AG08395 (cell line): ENCODE measurements around the gene TMEM126A.
A peak's percentile ranks its signal among the peaks of the same experiment; 100 is the strongest.
"Not testable (repeated sequence)": the region's sequence is repeated elsewhere in the genome, so short reads cannot be mapped to it uniquely, and the experiment has no call there.

Experiments used
- DNase-seq: peaks from one replicate; pipeline ENCODE4 v3.0.0; 2012; ENCODE audit warnings: mixed read lengths, low spot score

Gene TMEM126A

DNA sequence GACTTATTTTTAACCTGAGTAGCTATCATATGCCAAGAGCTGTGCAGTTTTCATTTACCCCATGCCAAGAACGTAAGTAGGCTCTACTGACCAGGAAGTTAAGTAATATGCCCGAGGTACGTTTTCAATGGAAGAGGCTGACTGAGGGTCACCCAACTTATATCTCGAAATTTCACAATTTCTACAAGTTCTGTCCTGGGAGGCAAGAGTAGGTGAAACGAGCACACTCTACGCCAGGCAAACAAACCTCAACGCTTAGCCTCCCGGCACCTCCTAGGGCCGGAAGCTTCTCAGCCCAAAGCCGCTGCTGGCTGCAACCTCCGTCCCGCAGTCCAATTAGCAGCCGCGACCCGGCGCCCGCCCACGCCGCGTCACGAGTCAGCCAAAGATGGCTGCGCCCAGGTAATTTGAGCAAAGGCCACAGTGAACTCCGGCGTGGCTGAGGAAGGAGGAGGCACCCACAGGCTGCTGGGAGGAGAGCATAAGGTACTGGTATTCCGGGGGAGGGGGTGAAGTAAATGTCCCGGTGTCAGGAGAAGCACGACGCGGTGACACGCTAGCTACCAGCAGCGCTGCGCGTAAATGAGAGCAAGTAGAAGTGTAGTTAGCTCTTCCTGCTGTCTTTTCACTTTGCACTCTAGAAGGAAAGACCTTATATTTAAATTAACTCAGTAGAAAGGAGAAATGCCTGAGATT lies at the start of gene TMEM126A:
Gene TMEM126A (plus strand): TSS at position 364 of the 696 bp plus-strand sequence. CDS start 2,289 bp downstream, outside the sequence.
- peak; percentile 89 for DNase-seq

DNA sequence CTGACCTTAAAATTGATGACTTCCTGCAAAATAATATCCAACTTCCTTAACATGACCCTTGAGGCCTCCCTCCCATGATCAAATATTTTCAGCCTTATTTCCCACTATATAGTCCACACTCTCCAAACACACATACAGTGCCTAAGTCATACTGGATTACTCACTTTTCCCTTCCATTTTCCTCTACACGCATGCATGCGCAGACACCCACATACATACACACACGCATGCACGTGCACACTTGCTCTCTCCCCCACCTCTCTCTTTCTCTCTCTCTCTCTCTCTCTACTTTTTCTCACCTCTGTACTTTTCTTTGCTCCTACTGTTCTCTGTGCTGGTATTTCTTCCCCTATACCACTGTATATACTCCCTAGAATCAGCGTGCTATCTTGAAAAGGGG lies 48.7 kb upstream of the TMEM126A start:
- DNase-seq = no peak

DNA sequence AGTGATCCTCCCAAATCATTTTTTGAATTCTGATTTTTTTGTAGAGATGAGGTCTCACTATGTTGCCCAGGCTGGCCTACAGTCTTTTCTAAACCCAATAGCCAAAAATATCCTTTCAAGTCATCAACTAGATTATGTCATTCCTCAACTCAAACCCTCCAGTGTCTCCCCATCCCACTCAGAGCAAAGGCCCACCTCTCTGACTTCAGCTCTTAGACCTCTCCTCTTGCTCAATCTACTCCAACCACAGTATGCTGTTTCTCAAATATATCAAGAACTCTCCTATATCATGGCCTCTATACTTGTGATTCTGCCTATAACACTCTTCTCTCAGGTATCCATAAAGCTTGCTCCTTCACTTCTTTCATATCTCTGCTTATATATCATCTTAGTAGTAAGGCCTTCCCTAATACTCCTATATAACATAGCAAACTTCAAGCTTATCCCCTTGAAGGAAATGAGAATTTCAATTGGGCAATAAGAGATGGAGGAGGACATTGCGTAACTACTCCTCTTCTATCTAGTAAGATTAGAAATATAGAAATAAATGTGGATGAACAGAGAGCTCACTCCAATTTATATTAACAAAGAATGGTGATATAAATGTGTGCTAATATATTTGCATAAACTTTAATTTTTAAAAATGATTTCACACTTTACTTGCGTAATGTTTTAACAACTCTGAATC lies 45.1 kb upstream of the TMEM126A start:
- DNase-seq = no peak

- DNase-seq = no peak
These were observed 44.5 kb upstream of the TMEM126A start for GRCh38 chr11:85603220-85603619.

- not testable (repeated sequence) for DNase-seq
These were observed 41.5 kb upstream of the TMEM126A start for GRCh38 chr11:85606237-85606636.

- not testable (repeated sequence) for DNase-seq
These were observed 39.1 kb upstream of the TMEM126A start for GRCh38 chr11:85608621-85609020.

GRCh38 chr11:85609286-85609685 lies 38.5 kb upstream of the TMEM126A start:
- DNase-seq = not testable (repeated sequence)

GRCh38 chr11:85611643-85612042 lies 36.1 kb upstream of the TMEM126A start:
- DNase-seq = not testable (repeated sequence)

DNA sequence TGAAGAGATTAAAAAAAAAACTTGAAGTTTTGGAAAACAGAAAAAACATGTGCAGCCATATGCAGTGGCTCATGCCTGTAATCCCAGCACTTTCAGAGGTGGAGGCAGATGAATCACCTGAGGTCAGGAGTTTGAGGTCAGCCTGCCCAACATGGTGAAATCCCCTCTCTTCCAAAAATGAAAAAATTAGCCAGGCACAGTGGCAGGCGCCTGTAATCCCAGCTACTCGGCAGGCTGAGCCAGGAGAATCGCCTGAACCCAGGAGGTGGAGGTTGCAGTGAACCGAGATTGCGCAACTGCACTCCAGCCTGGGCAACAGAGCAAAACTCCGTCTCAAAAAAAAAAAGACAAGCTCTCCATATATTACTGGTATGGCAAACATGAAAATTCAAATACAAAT lies 28.3 kb upstream of the TMEM126A start:
- DNase-seq = no peak

DNA sequence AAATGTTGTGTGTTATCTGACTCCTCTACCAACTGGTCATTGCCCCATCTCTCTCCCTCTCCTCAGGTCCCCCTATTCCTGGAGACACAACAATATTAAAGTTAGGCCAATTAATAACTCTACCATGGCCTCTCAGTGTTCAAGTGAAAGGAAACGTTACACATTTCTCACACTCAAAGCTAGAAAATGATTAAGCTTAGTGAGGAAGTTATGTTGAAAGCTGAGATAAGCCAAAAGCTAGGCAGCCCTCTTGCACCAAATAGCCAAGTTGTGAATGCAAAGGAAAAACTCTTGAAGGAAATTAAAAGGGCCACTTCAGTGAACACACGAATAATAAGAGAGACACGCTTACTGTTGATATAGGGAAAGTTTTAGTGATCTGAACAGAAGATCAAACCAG lies 27.5 kb upstream of the TMEM126A start:
- DNase-seq = no peak

DNA sequence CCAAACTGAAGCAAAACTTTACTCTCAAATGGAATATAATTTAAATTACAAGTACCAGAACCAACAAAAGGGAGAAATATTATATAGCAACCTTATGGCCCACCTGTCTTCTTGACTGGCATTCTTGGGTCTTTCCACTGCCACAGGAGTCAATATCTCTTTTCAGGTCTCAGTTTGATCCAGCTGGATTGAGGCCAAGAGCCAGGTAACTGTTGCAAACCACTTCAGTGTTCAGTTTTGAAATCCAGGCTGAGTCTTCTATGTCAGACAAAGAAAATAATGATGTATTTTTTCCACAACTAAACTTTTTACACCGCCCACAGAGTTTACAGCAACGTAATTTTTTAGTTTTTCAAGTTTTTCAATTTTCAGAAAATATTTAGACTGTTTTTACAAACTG lies 21.3 kb upstream of the TMEM126A start:
- DNase-seq = no peak

- DNase-seq = peak; percentile 41
These were observed 20.3 kb upstream of the TMEM126A start, which contains the start of gene DLG2 for GRCh38 chr11:85627332-85627997. DLG2 (minus strand) TSS chr11:85627344.

DNA sequence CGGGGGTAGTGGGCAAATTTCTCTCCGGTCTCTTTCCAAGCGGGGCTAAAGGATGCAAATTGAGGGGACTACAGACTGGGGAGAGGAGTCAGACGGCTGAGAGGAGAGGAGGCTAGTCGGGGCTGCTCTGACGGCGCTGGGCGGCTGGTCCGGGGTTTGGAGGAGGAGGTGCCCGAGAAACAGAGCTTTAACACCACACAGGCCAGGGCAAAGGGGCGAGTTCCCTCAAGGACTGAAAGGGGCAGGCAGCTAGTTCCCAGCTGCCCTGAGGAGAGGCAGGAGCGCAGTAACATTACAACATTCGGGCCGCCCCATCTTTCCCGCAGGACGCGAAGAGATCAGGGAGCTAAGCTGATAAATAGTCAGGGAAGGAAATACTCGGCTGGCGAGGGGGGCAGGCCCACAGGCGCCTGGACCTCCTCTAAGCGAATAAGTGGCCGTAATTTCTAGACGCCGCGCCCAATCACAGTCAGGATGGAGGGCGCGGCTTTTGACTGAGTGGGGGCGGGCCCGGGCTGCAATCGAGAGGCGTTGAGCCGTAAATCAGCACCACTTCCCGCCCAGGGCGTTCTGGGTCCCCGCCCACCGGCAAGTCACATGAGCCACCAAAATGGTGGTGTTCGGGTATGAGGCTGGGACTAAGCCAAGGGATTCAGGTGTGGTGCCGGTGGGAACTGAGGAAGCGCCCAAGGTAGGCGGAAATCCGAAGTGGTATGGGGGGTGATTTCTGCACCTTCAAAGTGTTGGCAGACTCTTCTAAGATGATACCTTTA lies 19.6 kb upstream of the TMEM126A start, which contains the start of gene TMEM126B:
Gene TMEM126B (plus strand): TSS at position 596 of the 773 bp plus-strand sequence. CDS start 15 bp downstream, at position 611.
- peak; percentile 95 for DNase-seq

DNA sequence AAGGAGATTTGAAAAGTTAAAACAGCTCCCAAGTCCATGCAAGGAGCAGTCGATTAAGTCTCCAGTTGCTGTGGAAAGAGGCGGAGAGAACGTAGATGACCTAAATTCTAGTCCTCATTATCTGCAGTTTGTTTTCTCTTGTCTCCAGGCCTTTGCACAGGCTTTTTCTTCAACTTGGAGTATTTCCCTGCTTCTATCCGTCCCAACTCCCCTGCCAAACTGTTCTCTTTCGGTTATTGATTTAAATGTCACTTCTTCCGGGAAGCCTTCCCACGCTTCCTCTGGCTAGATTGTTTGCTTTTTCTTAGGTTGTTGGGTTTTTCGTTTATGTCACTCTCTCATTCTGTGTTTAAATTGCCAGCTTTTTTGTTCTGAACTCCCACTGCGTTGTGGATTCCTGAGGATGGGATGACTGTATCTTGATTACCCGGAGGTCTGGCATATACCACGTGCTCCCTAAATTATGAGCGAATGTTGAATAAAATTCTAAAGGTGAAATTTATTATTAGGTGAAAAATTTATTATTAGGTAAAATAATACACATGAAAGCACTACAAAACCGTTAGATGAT lies 18.9 kb upstream of the TMEM126A start:
- DNase-seq = peak; percentile 13

DNA sequence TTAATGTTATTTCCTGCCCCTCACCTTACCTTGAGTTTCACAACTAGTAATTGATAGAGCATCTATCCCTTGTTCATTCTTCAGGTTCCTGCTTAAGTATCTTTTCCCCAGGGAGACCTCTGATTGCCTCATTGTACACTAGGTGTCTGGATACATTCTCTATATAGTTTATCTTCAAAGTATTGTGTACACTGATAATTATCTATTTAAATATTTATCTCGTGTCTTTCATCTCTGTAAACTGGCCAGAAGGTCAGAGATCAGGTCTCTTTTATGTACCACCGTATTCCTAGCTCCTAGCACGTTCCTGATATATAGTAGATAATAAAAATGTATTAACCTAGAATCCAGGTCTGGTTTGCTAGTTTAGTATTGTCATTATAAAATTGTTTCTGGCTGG lies 13.0 kb upstream of the TMEM126A start:
- DNase-seq = no peak

DNA sequence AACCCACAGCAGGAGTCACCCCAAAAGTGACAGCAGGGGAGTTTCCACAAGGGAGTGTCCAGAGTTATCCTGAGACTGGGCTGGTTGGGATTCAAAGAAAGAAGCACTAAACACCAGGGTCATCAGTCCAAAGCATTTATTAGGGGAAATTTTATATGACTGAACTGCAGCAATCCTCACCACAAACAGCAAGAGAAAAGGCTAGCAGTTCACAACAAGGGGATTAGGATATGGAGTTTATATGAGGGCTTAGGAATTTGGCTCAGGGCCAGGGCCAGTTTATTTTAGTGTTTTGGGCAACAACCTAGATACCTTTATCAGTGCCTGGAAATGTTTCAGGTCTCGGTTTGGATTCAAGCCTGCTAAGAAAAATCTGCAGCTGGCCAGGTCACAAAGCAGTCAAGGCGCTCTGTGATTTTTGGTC lies 4.6 kb upstream of the TMEM126A start:
- DNase-seq = no peak

GRCh38 chr11:85647078-85647477 lies 689 bp upstream of the TMEM126A start:
- DNase-seq = no peak

- DNase-seq = no peak
These were observed 3.4 kb downstream of the TMEM126A start for GRCh38 chr11:85651118-85651517.

DNA sequence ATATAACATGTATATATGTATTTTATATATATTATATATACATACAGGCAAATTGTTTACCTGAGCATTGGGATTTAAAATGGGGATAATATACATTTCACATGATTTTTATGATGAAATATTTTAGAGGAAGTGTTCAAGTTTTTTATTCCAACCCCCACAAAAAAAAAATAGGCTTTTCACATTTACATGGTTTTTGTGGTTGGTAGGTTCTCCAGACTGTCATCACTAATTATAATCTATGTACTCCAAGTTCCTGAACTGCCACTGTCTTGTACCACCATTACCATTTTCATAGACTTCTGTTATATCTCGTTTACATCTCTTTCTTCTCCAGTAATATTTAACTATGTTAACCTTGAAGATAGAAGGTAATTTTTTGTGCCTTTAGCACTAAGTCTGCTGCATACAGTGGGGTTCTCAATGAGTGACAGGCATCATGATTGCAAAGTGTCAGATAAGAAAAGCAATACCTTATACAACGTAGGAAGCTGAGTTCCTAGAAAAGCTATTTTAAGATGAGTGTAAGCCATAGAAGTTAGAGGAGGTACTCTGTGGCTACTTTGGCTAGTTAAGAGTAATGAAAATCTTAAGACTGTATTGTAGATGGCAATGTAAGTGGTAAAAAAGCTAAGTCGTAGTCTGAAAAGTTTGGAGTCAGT lies 5.2 kb downstream of the TMEM126A start:
- no peak for DNase-seq

DNA sequence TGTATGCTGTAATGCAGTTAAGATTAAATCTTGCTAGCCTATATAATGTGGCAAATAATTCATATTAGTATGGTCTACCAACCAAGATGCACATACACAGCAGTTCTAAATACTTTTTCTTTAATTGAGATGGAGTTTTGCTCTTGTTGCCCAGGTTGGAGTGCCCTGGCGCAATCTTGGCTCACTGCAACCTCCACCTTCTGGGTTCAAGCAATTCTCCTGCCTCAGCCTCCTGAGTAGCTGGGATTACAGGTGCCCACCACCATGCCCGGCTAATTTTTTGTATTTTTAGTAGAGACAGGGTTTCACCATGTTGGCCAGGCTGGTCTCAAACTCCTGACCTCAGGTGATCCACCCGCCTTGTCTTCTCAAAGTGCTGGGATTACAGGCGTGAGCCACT lies 6.6 kb downstream of the TMEM126A start:
- DNase-seq = not testable (repeated sequence)

GRCh38 chr11:85656777-85657176 lies 9.0 kb downstream of the TMEM126A start:
- no peak for DNase-seq
